ENCODE data around the gene C7.

C7 gene

GRCh38 chr5:40945111-40945510 lies 35.8 kb downstream of the C7 start:
- no peaks in the 10 kb centered on the region for H3K36me3 ChIP-seq
- no peaks in the 10 kb centered on the region for H3K4me1 ChIP-seq
- no peaks in the 10 kb centered on the region for H3K27me3 ChIP-seq
- DNase-seq: no peak
- H3K4me3 ChIP-seq (ENCODE audit: low read depth, low read length): no peak overlapping the region
- H3K9me3 ChIP-seq: no peaks in the 10 kb centered on the region
- TF ChIP-seq, protein P1, sequence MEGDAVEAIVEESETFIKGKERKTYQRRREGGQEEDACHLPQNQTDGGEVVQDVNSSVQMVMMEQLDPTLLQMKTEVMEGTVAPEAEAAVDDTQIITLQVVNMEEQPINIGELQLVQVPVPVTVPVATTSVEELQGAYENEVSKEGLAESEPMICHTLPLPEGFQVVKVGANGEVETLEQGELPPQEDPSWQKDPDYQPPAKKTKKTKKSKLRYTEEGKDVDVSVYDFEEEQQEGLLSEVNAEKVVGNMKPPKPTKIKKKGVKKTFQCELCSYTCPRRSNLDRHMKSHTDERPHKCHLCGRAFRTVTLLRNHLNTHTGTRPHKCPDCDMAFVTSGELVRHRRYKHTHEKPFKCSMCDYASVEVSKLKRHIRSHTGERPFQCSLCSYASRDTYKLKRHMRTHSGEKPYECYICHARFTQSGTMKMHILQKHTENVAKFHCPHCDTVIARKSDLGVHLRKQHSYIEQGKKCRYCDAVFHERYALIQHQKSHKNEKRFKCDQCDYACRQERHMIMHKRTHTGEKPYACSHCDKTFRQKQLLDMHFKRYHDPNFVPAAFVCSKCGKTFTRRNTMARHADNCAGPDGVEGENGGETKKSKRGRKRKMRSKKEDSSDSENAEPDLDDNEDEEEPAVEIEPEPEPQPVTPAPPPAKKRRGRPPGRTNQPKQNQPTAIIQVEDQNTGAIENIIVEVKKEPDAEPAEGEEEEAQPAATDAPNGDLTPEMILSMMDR (IDR thresholded peaks at IDR 0.05; ENCODE audit: low read depth, low read length): no peak

GRCh38 chr5:40955313-40955712 lies 46.0 kb downstream of the C7 start:
- H3K36me3 ChIP-seq: no peaks in the 10 kb centered on the region
- DNase-seq: no peak
- TF ChIP-seq, protein P1 (IDR thresholded peaks at IDR 0.05; ENCODE audit: low read depth, low read length): no peak

GRCh38 chr5:40957048-40957447 lies 47.8 kb downstream of the C7 start:
- 0 out of 2 replicates have a peak, but pooled peaks cover 3% of the 10 kb centered on the region for H3K9me3 ChIP-seq
- TF ChIP-seq, protein P1 (IDR thresholded peaks at IDR 0.05; ENCODE audit: low read depth, low read length): no peak
- no peaks in the 10 kb centered on the region for H3K36me3 ChIP-seq
- DNase-seq: no peak
- no peaks in the 10 kb centered on the region for H3K4me1 ChIP-seq
- H3K27me3 ChIP-seq: no peaks in the 10 kb centered on the region
- H3K4me3 ChIP-seq (ENCODE audit: low read depth, low read length): no peak overlapping the region

More at GRCh38 chr5:40955313-40955712, 46.0 kb downstream of the C7 start:
- Histone ChIP-seq H3K9me3 (0 out of 2 replicates have a peak, but pooled peaks cover 3% of the 10 kb centered on the region), H3K4me3 (ENCODE audit: low read depth, low read length) (no peak overlapping the region), H3K4me1 (no peaks in the 10 kb centered on the region), H3K27me3 (no peaks in the 10 kb centered on the region)

- H3K9me3 ChIP-seq: no peaks in the 10 kb centered on the region
- no peak for DNase-seq
- H3K4me1 ChIP-seq: no peaks in the 10 kb centered on the region
- no peak overlapping the region for H3K4me3 ChIP-seq (ENCODE audit: low read depth, low read length)
- TF ChIP-seq, protein P1 (IDR thresholded peaks at IDR 0.05; ENCODE audit: low read depth, low read length): no peak
- no peaks in the 10 kb centered on the region for H3K27me3 ChIP-seq
- H3K36me3 ChIP-seq: no peaks in the 10 kb centered on the region
Observed at GRCh38 chr5:40958811-40959210, 49.5 kb downstream of the C7 start.

GRCh38 chr5:40960037-40960436 lies 50.7 kb downstream of the C7 start:
- Histone ChIP-seq H3K36me3 (no peaks in the 10 kb centered on the region), H3K4me1 (no peaks in the 10 kb centered on the region), H3K4me3 (ENCODE audit: low read depth, low read length) (no peak overlapping the region), H3K9me3 (no peaks in the 10 kb centered on the region), H3K27me3 (no peaks in the 10 kb centered on the region)
- TF ChIP-seq, protein P1 (IDR thresholded peaks at IDR 0.05; ENCODE audit: low read depth, low read length): no peak
- DNase-seq: no peak

DNA sequence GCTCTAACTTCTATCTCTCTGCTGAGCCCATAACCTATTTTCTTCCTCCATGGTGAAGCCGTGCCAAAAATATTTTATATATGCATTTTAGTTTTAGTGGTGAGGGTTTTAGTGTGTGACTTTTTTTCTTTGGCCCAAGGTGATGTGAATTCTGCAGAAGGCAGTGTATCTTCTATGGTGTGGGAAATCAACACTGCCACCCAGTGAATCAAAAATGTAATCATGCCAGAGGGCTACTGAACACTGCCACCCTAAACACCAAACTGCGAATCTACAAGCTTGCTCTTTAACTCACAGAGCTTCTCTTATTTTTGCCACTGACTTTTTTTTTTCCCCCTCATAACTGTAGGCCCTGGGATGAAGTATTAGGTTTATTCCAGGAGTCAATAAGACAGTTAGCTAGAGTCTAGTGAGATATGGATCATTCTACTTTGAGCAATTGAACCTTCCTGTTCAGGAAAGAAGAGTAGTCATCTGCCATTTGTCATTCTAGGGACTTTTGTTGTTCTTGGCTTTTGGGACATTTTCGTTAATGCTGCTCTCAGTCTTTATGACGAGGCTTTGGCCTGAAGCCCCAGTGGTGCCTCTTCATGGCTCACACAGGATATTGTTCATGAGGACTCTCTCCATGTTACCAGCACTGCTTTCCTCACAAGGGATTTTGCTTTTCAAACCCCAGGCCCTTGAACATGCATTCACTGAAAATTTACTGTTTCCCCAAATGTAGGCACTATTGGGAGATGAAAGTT lies 53.1 kb downstream of the C7 start:
- no peaks in the 10 kb centered on the region for H3K27me3 ChIP-seq
- H3K9me3 ChIP-seq: no peaks in the 10 kb centered on the region
- no peaks in the 10 kb centered on the region for H3K36me3 ChIP-seq
- TF ChIP-seq, protein P1 (IDR thresholded peaks at IDR 0.05; ENCODE audit: low read depth, low read length): peak; percentile 23; the same call in 1 of the 2 replicates
- no peaks in the 10 kb centered on the region for H3K4me1 ChIP-seq
- no peak for DNase-seq
- no peak overlapping the region for H3K4me3 ChIP-seq (ENCODE audit: low read depth, low read length)
